ENCODE results near the gene VSIG2.

- TF ChIP-seq CTCF (IDR thresholded peaks at IDR 0.05; ENCODE audit: insufficient read depth, low read length) (no peak), POLR2AphosphoS5 (IDR thresholded peaks at IDR 0.05; ENCODE audit: low read depth) (no peak)
These were observed 46.9 kb upstream of the VSIG2 start for GRCh38 chr11:124798991-124799347.

Data from HL-60 (cell line).